GM12873 (cell line): ENCODE results near the gene SLC15A5.

ENCODE experiments used
- TF ChIP-seq, protein P1 (sequence below): IDR thresholded peaks from 2 replicates; pipeline ENCODE4 v1.5.1; 2012; ENCODE audit warnings: low read depth, mild to moderate bottlenecking, moderate library complexity, low read length, control low read depth; ENCODE audit not compliant: insufficient read depth; ENCODE audit errors: missing control alignments

The SLC15A5 gene

GRCh38 chr12:16184681-16185080 lies 92.8 kb downstream of the SLC15A5 start:
- TF ChIP-seq, protein P1, sequence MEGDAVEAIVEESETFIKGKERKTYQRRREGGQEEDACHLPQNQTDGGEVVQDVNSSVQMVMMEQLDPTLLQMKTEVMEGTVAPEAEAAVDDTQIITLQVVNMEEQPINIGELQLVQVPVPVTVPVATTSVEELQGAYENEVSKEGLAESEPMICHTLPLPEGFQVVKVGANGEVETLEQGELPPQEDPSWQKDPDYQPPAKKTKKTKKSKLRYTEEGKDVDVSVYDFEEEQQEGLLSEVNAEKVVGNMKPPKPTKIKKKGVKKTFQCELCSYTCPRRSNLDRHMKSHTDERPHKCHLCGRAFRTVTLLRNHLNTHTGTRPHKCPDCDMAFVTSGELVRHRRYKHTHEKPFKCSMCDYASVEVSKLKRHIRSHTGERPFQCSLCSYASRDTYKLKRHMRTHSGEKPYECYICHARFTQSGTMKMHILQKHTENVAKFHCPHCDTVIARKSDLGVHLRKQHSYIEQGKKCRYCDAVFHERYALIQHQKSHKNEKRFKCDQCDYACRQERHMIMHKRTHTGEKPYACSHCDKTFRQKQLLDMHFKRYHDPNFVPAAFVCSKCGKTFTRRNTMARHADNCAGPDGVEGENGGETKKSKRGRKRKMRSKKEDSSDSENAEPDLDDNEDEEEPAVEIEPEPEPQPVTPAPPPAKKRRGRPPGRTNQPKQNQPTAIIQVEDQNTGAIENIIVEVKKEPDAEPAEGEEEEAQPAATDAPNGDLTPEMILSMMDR = no peak

- TF ChIP-seq, protein P1 = no peak
Measured at GRCh38 chr12:16183541-16183940, 93.9 kb downstream of the SLC15A5 start.

- TF ChIP-seq, protein P1 = no peak
Measured at GRCh38 chr12:16175840-16176239, 101.6 kb downstream of the SLC15A5 start.

DNA sequence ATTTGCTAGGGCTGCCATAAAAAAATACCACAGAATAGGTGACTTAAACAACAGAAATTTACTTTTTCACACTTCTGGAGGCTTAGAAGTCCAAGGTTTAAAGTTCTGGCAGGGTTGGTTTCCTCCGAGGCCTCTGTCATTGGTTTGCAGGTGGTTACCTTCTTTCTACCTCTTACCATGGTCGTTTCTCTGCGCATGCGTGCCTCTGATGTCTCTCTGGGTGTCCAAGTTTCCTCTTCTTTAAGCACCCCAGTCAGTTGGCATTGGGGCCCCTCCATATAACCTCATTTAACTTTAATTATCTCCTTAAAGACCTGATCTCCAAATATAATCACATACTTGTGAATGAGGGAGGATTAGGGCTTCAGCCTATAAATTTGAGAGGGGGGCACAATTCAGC lies 103.2 kb downstream of the SLC15A5 start:
- TF ChIP-seq, protein P1 = no peak

DNA sequence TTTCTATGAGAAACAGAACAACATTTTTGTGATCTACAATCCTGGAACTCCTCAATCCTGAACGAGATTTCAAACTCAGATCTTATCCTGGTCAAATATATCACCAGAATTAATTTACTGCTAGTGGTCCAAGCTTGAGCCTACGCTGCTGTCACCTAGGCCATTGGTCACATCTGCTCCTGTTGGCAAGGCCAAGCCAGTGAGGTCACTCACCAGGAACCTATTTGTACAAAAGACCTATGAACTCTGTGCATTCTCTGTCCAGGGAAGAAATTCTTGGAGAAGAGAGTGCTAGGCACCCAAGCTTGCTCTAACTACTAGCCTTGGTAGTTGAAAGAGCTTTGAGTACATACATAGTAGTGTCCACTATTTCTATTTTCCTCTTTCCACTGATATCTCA lies 106.1 kb downstream of the SLC15A5 start:
- TF ChIP-seq, protein P1 = no peak

DNA sequence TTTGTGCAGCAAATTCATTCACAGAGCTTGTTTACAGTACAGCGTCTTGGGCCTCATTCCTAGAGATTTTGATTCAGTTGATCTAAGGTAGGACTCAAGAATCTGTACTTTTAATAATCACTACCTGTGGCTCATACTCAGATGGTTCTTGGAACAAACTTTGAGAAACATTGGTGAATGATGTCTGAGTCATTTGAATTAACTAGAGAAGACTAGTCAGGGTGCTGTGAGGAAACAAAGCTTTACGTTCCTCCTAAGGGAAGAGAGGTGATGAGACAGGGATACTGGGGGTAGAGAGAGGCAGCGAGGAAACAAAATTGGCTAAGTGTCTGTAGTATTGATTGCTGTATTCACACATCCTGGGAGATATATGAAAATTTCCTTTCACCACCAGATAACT lies 109.4 kb downstream of the SLC15A5 start:
- TF ChIP-seq, protein P1 = no peak

DNA sequence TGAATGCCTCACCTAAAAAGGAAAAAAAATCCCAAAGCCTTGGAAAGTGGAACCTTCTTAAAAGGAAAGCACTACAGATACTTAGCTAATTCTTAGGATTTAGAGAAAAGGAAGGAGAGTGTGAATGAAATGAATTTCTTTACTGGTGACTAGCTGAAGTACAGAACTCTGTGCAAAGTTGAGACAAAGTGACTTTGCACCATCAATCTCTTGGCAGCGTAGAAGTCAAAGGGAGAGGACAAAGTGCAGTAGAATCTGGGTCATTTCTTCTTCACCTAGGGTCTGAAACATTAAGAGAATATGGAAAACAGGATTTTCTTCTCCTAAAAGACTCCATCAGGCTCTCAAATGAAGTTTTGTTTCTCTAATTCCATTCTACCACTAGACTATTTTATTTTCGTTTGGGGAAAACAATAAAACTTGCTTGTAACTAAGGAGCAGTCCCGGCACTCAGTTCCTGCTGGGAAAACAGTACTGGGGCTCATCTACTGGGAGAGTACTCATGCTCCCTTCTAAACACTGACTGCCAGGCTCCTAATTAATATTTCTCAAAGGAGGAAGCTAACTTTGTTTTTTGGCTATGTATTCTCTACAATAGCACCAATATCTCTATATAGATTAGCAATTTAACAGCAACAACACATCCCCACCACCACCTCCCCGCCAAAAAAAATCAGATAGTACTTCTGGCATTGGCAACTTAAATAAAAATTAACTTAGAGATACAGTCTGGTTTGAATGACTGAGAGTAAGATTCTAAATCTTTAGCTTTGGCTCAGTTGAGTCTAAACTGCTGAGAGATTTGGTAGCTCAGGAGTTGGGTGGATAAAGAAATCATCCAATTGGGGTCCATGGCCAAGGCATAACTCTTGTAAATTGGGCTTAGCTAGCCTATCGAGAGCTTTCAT lies 110.7 kb downstream of the SLC15A5 start:
- TF ChIP-seq, protein P1 = no peak
